GM12874 (cell line): ENCODE results near the gene POC1B.

Experiments
- CTCF ChIP-seq: IDR thresholded peaks from 2 replicates; pipeline ENCODE4 v1.5.1; 2011; ENCODE audit warnings: low read depth, mild to moderate bottlenecking, control low read depth, low read length, moderate library complexity; ENCODE audit not compliant: insufficient read depth

Gene POC1B

GRCh38 chr12:89470741-89471509 is 54.9 kb downstream of the POC1B start:
- peak; percentile 62 for TF ChIP-seq CTCF

GRCh38 chr12:89469361-89469760 is 56.5 kb downstream of the POC1B start:
- TF ChIP-seq CTCF, result no peak

- no peak for TF ChIP-seq CTCF
Measured at GRCh38 chr12:89468648-89469326, 57.1 kb downstream of the POC1B start.

- no peak for TF ChIP-seq CTCF
Measured at GRCh38 chr12:89468017-89468416, 57.8 kb downstream of the POC1B start.

- TF ChIP-seq CTCF, result no peak
Measured at GRCh38 chr12:89464974-89465592, 60.8 kb downstream of the POC1B start.

GRCh38 chr12:89461649-89462612 is 63.9 kb downstream of the POC1B start:
- TF ChIP-seq CTCF, result peak; percentile 21; the same call in 1 of the 2 replicates

GRCh38 chr12:89461190-89461589 is 64.7 kb downstream of the POC1B start:
- no peak for TF ChIP-seq CTCF
